Heart left ventricle (tissue), 16 donors: ENCODE data around the gene NSUN4. TPM values are rescaled to one million over a fixed set of nuclear protein-coding genes. Genes with fewer than 3 reads are reported as not detected.

Experiments used
- ATAC-seq, 4 donors: fragments of 200-7000 bp; cut with Tn5 transposase; one replicate each; pipeline ENCODE4 v1.9.1; 2020 to 2022; ENCODE audit warnings: moderate library complexity in 4 of 4, mild to moderate bottlenecking in 3 of 4, moderate number of reproducible peaks in 1 of 4
- DNase-seq, 5 donors: peaks; one replicate each; pipeline ENCODE4 v3.0.0-alpha.2; 2020
- H3K27ac ChIP-seq, 12 donors: fragments of 200-600 bp; sonication (generic) in 4 of 12; one replicate each; pipeline versions ENCODE4 v1.5.0 to v1.8.0; 2016 to 2022; ENCODE audit warnings: mild to moderate bottlenecking in 2 of 12
- H3K27me3 ChIP-seq, 9 donors: fragments of 200-600 bp; sonication (generic) in 2 of 9; one replicate each; pipeline versions ENCODE4 v1.5.1 to v1.8.0; 2016 to 2022; ENCODE audit warnings: mild to moderate bottlenecking in 3 of 9
- H3K36me3 ChIP-seq, 9 donors: fragments of 200-600 bp; sonication (generic) in 2 of 9; one replicate each; pipeline versions ENCODE4 v1.5.0 to v1.8.0; 2018 to 2022; ENCODE audit warnings: mild to moderate bottlenecking in 2 of 9
- H3K4me1 ChIP-seq, 12 donors: fragments of 200-600 bp; sonication (generic) in 4 of 12; one replicate each; pipeline versions ENCODE4 v1.5.0 to v1.8.0; 2016 to 2022; ENCODE audit warnings: mild to moderate bottlenecking in 3 of 12
- H3K4me3 ChIP-seq, 12 donors: fragments of 200-600 bp; sonication (generic) in 4 of 12; one replicate each; pipeline versions ENCODE4 v1.5.0 to v1.8.0; 2017 to 2022; ENCODE audit warnings: mild to moderate bottlenecking in 9 of 12, moderate library complexity in 4 of 12
- H3K9me3 ChIP-seq, 12 donors: fragments of 200-600 bp; sonication (generic) in 4 of 12; one replicate each; pipeline versions ENCODE4 v1.5.0 to v1.8.0; 2016 to 2022; ENCODE audit warnings: mild to moderate bottlenecking in 1 of 12
- CTCF ChIP-seq, 12 donors: fragments of 200-600 bp; sonication (generic) in 4 of 12; IDR thresholded peaks; one replicate each; pipeline versions ENCODE4 v1.5.0 to v1.8.0; 2018 to 2022; ENCODE audit warnings: antibody characterized with exemption in 12 of 12, mild to moderate bottlenecking in 5 of 12
- POLR2A ChIP-seq, 2 donors: fragments of 450-650 bp; IDR thresholded peaks; one replicate each; pipeline ENCODE4 v1.6.1; 2017; ENCODE audit warnings: antibody characterized with exemption in 2 of 2, mild to moderate bottlenecking in 2 of 2, moderate library complexity in 2 of 2
- WGBS, 4 donors: extraction: QIAGEN DNeasy Blood & Tissue Kit in 2 of 4; methylation state at CpG; one replicate each; pipeline versions ENCODE4 v1.1.5 to v1.1.7; 2013 to 2018; 5-methylcytosine and 5-hydroxymethylcytosine counted together
- intact Hi-C, 10 donors: fragments of 100-400 bp; cut with DNase I; formaldehyde crosslinking; loops; one replicate each; pipeline versions ENCODE4 v1.11.1 to v1.14.2; 2022
- polyA plus RNA-seq, 2 donors: library from polyadenylated mRNA; stranded (reverse); fragments of 200-250 nt; gene quantifications; one replicate each; pipeline ENCODE4 v1.2.3, GENCODE V29; 2013
- total RNA-seq, 9 donors: library from RNA; depleted of rRNA in 2 of 9; stranded (reverse); fragments of >200 nt in 2 of 9; fragmentation: NEBNext Ultra II Directional in 3 of 9; extraction: Animal tissue kit (Norgen Biotek cat#: 25700) in 3 of 9; gene quantifications; one replicate each; pipeline versions ENCODE4 v1.1.0 to v1.2.4, GENCODE V29; 2016 to 2023
- donor health status: ischemic (EF 13 %, LVEDD 7.1; RV severe dilation, severe dysfunction).
- donor health status: healthy with polysubstance abuse.
- donor health status: DM: no; HTN: yes; CAD: no.
- donor health status: DM: no; HTN: no; CAD: no.
- donor health status: ischemic (EF 25% LVEDD 6.9; RV normal size, moderate dysfunction).
- donor health status: ischemic (EF 25% LVEDD 5.7; RV mildly dilated, moderate dysfunction).
- donor health status: healthy.
- donor health status: DM: yes; HTN: yes; CAD: no.
- donor health status: ischemic (EF 35%, LVEDD 5.7; RV mildly dilated, moderate dysfunction).
- donor health status: nonischemic (EF 11% LVEDD 7.7; RV severe dilation, severe dysfunction).
- donor health status: DM: yes; HTN: yes; CAD: no.
- donor health status: PGD.
- donor health status: ischemic (EF 29% LVEDD 5.4; RV normal size, mild dysfunction).
- donor health status: nonischemic (EF 23%, LVEDD 6.1; RV moderate dilation, normal function).

The NSUN4 gene
- total and polyA plus RNA-seq, 11 donors: 8.9 to 18.3 (median 14.0) TPM

DNA sequence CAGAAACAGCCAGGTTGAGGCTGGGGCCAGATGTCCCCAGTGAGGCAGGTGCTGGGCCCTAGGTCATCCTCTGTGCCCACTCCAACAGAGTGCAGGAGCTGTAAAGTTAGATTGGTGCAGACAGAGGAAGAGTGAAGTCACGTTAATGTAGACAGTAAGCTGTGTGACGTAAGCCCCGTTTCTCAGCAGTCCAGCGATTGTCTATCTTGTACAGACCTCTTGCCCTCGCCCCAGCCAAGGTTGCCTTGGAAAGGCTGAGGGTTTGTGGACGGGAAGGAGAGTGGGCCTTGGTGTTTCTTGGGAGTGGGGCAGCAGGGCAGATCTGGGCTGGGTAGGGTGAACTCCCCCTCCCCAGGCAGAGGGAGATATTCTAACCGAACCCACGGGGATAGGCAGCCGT lies 67.0 kb downstream of the NSUN4 start:
- peaks cover 0 to 23% (median 4%) of the 10 kb centered on the region in 12 donors for H3K4me1 ChIP-seq
- H3K27ac ChIP-seq: no peak overlapping the region
- TF ChIP-seq CTCF (IDR thresholded peaks at IDR 0.05) (no peak), POLR2A (IDR thresholded peaks at IDR 0.05) (no peak)
- H3K4me3 ChIP-seq: no peak overlapping the region
- DNase-seq (peak in 1 of 5 donors; percentile 29), ATAC-seq (no peak)
- H3K9me3 ChIP-seq: no peaks in the 10 kb centered on the region
- H3K27me3 ChIP-seq: no peaks in the 10 kb centered on the region
- intact Hi-C loops: loop anchor here in 6 of 10 donors (2.0 to 10.0 kb wide), 5 partner anchors 119 to 317 kb away; partner anchors contain the start of gene EFCAB14 (in 1 of the 6)
- no peaks in the 10 kb centered on the region for H3K36me3 ChIP-seq
- WGBS, 4 donors: 91 to 97% (median 94%) methylated on average over 9 of the region's 9 CpGs

- WGBS, 4 donors: 90 to 100% (median 95%) methylated on average over 11 to 12 of the region's 12 CpGs
- DNase-seq: peak in 1 of 5 donors; percentile 48
- TF ChIP-seq POLR2A (IDR thresholded peaks at IDR 0.05) (no peak), CTCF (IDR thresholded peaks at IDR 0.05) (no peak)
- intact Hi-C loops: loop anchor here in 2 of 10 donors (5.0 to 10.0 kb wide), 2 partner anchors 309 to 316 kb away; partner anchors contain the start of gene EFCAB14 (in 1 of the 2)
- peaks cover 0 to 22% (median 4%) of the 10 kb centered on the region in 12 donors for H3K4me1 ChIP-seq
- no peaks in the 10 kb centered on the region for H3K36me3 ChIP-seq
- no peak overlapping the region for H3K4me3 ChIP-seq
- no peaks in the 10 kb centered on the region for H3K27me3 ChIP-seq
- no peaks in the 10 kb centered on the region for H3K9me3 ChIP-seq
- no peak overlapping the region for H3K27ac ChIP-seq
- ATAC-seq: no peak
Observed at GRCh38 chr1:46408356-46409062, 67.9 kb downstream of the NSUN4 start.

DNA sequence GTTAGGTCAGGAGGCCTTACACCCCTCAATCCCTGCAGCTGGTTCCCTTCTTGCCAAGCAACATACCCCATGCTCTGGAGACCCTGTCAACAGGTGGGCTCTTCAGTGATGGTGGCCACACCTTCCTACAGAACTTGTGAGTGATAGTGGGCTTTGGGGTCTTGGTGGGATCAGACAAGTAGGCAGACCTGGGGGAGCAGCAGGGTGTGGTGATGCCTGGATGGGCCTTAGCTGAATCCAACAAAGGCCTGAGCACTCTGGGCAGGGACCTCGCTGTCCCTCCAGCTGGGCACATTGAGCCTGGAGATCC lies 68.4 kb downstream of the NSUN4 start:
- peaks cover 0 to 22% (median 4%) of the 10 kb centered on the region in 12 donors for H3K4me1 ChIP-seq
- intact Hi-C loops: loop anchor here in 2 of 10 donors (5.0 to 10.0 kb wide), 2 partner anchors 308 to 316 kb away; partner anchors contain the start of gene EFCAB14 (in 1 of the 2)
- H3K4me3 ChIP-seq: no peak overlapping the region
- no peak for TF ChIP-seq POLR2A (IDR thresholded peaks at IDR 0.05)
- no peak for TF ChIP-seq CTCF (IDR thresholded peaks at IDR 0.05)
- ATAC-seq: no peak
- H3K27ac ChIP-seq: no peak overlapping the region
- DNase-seq: no peak
- H3K27me3 ChIP-seq: no peaks in the 10 kb centered on the region
- H3K9me3 ChIP-seq: no peaks in the 10 kb centered on the region
- H3K36me3 ChIP-seq: no peaks in the 10 kb centered on the region
- WGBS, 4 donors: 86 to 100% (median 98%) methylated on average over 1 of the region's 1 CpG

DNA sequence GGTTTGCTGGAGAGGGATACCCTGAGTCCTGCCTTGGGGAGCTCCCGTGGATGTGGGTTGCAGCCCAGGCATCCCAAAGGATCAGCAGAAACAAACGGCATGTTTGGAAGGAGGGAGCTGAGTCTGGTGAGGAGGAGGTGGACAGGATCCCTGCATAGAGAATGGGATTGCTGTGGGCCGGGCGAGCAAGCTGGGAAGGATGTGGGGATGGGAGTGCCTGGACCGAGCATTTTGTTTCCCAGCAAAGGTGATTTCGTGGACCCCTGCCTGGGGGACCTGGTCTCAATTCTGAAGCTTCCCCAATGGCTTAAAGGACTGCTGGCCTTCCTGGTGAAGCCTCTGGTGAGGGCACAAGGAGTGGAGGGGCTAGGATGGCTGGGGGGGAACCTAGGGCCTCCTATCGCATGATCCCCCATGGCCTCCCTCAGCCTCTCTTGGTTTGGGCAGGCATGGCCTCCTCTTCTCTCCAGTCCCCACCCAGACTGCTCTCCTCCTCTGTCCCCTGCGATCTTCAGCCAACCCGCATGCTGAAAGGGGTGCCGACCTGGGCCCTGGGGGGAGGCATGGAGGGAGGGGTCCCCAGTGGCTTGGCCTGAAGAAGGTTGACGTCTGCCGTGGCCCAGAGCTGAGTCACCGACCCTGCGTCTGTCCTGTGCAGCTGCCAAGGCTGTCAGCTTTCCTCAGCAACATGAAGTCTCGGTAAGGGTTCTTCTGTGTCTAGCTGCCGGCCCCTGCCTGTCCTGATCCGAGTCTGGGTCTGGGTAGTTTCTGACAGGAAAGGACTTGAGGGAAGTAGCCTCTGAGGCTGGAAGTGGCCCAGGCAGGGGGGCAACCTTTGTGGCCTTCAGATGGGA lies 69.8 kb downstream of the NSUN4 start:
- TF ChIP-seq POLR2A (IDR thresholded peaks at IDR 0.05) (no peak), CTCF (IDR thresholded peaks at IDR 0.05) (no peak)
- H3K4me3 ChIP-seq: no peak overlapping the region
- ATAC-seq: no peak
- intact Hi-C loops: no loop called here
- H3K27me3 ChIP-seq: no peaks in the 10 kb centered on the region
- no peak overlapping the region for H3K27ac ChIP-seq
- 85 to 90% (median 89%) methylated on average over 12 to 17 of the region's 17 CpGs for WGBS, 4 donors
- no peaks in the 10 kb centered on the region for H3K9me3 ChIP-seq
- H3K4me1 ChIP-seq: peaks cover 0 to 11% (median 4%) of the 10 kb centered on the region in 12 donors
- H3K36me3 ChIP-seq: no peaks in the 10 kb centered on the region
- DNase-seq: peak in 1 of 5 donors; percentile 59
